ENCODE data around the gene FUT2. TPM values are rescaled to one million over a fixed set of nuclear protein-coding genes. Genes with fewer than 3 reads are reported as not detected.
A peak's percentile ranks its signal among the peaks of the same experiment; 100 is the strongest.

The FUT2 gene
- total RNA-seq, 1 donor from 2014 or later = not detected

DNA sequence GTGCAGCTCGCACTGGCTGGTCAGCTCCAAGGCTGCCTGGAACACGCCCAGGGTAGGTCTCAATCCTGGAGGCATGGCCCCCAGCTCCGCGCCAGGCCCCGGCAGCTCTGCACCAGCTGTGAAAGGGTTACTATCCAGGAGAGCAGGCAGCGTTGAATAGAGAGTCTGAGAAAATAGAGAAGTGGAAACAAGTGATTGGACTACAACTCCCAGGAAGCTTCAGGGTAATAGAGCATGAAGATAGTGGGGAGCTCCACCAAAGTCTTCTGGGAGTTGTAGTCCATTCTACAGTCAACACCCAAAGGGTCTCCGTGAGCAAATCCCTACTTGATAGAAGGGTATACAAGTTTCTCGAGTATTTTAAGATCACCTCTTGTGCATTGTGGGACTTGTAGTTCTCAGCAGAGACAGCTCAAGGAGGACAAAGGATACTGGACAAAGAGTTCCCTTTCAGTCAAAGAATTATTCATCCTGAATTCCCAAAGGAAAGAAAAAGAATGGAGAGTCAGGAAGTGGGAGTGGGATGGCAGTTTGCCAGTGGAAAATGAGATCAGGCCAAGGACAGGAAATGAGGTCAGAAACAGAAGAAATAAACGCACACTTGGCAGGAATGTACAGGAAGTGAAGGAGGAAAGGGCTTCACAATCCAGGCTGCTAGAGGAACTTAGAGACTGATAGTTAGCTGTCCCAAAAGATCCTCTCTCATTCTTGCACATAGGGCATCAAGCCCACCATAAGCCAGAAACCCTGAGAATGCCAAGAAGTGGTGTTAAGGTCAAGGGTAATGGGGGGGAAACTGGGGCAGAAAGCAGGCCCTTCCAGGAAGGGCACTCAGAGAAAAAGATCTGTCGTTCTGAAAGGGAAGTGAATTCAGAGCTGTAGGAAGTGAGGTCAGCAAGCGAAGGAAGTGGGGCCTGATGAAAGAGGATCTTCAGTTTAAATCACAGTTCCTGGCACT is 29.3 kb downstream of the FUT2 start:
- DNase-seq (ENCODE audit: low read depth in 2 of 2) = peak; percentile 74 to 97

DNA sequence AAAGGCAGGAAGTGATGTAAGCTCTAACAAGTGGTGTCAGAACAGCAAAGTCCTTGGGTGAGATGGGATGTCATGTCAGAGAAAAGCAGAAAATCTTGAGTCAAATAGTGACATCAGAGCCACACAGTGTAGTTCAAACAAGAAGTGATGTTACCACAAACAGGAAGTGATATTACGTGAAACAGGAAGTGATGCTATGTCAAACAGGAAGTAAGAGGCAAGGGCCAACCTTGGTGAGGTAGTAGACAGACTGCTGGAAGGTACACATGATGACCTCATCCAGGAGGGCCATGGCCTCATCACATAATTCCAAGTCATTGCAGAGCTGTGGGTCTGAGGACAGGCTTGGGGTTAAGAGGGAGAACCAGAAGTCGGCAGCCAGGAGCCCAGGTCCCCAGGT is 30.8 kb downstream of the FUT2 start:
- DNase-seq (ENCODE audit: low read depth in 2 of 2) = peak; percentile 49 to 56

DNA sequence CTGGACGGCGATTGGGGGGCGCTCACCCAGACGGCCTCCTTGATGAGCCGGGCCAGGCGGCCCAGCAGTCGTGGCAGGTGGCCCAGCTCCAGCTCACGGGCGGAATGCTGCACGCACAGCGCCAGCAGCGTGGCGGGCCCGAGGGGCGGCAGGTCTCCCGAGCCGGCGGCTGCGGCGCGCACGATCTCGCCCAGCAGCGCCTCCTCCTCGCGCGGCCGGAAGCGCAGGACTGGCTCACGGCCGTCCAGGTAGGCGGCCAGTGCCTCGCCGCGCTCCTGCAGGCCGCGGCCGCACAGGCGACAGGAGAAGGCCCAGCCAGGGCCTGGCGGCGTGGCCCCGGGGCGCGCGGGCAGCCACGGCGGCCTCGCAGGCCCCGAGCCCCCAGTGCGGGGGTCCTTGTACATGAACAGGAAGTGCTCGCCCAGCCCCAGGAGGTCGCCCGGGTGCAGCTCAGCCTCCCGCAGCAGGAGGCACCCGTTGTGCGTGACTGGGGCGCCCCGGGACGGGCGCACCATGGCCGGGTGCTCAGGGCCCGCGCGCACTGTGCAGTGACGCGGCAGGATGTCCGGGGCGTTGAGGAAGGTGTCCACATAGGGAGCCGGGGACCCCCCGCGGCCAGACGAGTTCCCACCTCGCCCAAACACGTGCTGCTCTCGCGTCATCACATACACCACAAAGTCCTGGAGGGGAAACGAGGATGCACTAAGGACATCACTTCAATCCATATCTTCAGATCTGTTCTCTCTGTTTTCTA is 33.3 kb downstream of the FUT2 start:
- no peak for DNase-seq (ENCODE audit: low read depth in 2 of 2)

DNA sequence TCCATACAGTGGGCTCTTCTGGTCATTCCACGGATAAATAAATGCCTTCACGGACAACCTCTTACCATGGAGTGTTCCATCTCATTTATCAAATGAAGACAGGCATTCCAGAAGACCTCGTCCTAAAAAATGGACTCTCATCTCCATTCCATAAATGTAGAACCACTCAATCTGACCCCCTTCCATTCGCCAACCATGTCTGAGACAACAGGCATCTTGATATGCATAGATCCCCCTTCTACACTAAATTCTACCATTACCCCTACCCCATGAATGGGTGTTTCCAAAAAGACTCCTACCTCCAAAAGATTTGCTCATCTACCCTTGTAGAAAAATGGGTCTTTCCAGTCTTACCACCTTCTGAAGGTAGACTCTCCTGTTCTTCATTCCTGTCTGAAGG is 35.7 kb downstream of the FUT2 start:
- DNase-seq (ENCODE audit: low read depth in 2 of 2) = no peak

DNA sequence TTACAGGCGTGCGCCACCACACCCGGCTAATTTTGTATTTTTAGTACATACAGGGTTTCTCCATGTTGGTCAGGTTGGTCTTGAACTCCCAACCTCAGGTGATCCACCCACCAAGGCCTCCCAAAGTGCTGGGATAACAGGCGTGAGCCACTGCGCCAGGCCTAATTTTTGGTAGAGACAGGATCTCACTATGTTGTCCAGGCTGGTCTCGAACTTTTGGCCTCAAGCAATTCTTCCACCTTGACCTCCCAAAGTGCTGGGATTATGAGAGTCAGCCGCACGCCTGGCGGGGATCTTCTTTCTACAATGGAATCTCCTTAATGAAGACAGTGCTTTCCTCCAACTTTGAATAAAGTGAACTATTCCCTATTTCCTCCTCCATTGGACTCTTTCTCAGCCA is 38.9 kb downstream of the FUT2 start:
- no peak for DNase-seq (ENCODE audit: low read depth in 2 of 2)

DNA sequence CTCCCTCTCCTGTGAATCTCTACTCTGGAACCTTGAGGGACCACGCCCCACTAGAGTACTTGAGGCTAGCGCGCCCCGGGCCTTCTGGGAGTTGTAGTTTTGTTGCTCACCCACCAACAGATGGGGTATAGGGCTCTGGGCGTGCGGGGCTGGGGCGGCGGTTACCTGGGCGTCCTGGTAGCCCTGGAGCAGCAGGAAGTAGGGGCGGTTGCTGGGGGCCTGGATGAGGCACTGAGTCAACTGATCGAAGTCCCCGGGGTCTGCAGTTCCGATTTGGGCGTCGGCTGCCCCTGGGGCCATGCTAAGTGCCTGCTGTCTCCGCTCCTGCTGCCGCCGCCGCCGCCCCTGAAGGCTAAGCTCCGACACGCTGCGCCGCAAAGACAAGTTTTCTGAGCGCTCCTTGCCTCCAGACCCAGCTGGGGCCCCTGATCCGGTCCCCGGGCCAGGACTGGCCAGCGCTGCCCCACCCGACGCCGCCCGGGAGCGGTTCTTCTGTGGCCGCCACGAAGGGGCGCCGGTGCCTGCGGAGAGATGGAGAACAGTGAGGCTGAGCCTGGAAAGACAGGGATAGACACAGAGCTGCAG is 39.4 kb downstream of the FUT2 start:
- no peak for DNase-seq (ENCODE audit: low read depth in 2 of 2)

DNA sequence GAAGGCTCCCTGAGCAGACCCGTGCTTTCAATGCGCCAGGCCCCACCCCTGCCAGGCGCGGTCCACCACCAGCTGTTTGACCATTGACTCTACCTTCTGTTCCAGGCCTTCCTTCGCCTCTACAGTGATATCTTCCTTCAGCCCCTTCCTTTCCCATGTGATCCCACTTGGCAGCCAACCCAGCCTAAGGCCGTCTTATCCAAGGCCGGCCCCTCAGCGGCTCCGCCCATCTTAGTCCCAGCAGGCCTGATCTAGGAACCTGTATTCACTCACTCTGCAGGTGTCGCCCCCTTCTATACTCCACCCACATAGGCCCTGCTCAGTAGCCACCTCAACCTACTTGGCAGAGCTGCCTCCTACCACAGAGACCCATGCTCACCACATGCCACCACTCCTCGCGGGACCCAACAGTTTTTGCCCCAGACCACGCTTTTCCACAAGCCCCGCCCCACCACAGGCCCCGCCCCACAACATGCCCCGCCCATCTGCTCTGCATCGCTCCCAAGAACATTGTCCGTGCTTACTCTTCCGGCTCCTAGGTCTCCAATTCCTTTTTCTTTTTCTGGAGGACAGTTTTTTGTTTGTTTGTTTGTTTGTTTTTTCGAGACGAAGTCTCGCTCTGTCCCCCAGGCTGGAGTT is 41.7 kb downstream of the FUT2 start:
- peak in 1 of 2 donors; percentile 23 for DNase-seq (ENCODE audit: low read depth in 2 of 2)

DNA sequence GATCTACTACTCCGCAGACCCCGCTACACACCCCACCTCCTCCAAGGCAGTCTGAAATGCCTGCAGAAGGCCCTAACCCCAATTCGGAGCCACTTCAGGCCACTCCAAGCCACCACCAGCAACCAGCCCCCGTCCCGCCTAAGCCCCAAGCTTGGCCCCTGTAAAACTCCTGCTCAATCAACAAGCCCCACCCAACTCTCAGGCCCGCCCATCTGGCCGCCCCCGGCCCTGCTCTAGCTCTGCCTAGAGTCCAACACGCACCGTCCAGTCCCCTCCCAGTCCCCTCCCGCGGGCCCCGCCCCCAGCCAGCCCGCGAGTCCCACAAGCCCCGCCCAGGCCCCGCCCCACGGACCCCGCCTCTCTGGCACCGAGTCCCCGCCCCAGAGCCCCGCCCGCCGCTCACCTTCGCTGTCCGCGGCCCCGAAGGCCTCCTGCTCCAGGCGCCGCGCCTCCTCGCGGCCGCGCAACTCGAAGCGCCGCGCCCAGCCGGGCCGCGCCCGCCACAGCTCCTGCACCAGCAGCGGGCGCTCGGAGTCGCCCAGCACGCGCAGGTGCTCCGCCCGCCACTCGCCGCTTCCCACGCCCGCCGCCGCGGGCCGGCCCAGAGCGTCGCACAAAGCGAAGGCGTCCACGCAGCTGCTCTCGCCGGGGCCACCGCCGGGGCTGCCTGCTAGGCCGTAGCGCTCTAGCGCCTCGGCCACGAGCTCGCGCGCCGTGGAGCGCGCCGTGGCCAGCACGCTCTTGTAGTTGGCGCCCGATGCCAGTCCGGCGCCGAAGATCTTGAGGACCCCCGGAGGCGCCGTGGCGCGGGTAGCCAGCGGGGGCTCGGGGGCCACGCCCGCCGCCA is 43.0 kb downstream of the FUT2 start:
- peak; percentile 81 to 96 for DNase-seq (ENCODE audit: low read depth in 2 of 2)

DNA sequence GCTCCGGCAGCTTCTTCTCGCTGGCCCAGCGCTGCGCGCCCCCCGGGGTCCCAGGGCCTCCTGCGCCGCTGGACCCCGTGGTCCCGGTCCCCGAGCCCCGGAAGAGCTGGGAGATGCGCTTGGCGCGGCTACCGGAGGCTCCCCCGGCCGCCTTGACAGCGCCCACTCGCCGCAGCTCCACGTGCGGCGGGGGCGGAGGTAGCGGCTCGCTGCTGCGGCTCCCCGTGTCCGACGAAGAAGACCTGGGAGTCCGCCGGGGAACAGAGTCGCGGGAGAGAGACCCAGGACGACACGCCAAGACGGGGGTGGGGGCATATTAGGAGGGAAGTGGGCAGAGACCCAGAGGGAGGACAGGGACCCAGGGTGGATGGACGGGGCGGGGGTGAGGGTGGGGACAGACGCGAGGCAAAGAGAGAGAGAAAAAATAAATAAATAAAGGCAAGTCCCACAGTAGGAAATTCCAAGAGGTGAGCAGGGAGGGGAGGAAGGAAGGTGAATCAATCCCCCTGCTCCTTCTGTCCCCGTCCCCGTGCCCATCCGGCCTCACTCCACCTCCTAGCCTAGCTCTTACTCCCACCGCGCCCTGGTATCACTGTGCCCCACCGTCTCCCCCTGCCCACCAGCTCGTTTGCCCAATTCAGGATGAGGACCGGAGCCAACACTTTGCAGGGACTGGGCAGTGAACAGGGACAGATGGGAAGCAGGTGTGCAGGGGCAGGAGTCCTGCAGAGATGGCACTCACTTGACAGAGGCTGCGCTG is 43.8 kb downstream of the FUT2 start:
- peak in 1 of 2 donors; percentile 25 for DNase-seq (ENCODE audit: low read depth in 2 of 2)

DNA sequence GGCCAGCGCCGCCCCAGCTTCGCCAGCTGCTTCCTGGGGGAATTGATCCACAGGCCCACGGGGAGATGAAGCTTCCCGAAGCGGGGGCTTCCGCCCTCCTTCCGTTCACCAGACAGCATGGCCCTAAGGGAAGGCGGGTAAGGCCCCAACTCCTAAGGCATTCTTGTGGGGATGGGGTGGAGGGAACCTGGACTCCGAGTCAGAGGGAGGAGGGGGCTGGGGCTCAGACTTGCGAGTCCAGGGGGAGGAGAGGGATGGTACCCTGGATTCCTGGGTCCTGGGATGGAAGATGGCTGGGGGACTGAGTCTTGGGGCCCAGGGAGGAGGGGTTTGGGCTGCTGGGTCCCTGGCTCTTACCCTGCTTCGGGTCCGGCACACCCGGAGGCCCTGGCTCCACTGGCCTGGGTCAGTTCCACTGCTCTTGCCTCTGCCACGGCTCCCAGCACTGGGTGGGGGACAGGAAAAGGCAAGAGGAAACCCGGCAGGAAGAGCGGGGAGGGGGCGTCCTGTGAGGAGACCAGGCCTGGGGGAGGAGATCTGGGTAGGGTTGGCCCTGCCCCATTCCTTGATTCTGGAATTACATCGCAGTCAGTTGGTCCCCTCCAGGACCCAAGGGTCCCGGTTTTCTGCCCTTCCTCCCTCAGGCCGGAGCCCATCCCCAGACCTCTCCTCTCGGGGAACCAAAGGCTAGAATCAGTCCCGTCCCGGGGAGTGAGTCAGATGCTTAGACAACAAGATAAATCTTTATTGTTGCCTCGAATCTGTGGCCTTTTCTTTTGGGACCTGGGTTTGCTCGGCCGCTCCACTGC is 44.6 kb downstream of the FUT2 start, which contains the start of gene RASIP1:
Gene RASIP1 (minus strand): TSS at position 447 of the 809 bp plus-strand sequence. CDS start 328 bp downstream, at position 119.
- peak; percentile 47 to 63 for DNase-seq (ENCODE audit: low read depth in 2 of 2)

DNA sequence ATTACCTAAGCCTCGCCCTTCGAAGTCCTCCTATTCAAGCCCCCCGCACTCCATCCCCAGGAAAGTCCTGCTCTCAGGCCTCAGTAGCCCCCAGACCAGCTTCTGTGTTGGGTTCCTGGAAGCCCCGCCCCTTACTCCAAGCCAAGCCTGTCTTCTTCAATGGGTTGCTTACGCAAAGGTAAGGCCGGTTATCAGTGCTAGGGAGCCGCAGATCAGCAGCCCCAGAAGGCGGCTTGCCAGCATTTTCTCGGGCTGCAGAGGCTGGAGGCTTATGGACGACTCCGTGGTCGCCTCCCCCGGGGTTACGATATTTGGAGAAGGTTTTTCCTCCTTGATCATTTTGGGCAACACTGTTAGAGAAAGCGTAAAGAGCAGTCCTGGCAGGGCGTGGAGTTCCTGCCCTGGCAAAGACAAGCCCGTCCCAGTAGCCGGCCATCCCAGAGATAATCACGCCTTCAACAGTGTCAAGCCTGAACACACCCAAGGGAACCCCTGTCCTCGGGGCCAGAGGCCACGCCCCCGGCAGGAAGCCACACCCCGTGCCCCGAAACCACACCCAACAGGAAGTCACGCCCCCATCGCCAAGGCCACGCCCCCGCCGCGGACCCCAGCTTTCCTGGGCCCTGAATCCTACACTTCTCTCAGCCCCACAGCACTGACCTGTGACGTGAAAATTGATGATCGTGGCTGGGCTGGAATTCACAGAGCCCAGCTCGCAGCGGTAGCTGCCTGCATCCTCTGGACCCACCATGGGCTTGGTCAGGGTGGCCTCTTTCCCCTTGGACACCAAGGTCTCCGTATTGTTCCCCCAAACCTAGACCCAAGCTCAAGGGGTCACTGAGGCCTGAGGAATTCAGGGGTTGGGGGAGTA is 45.6 kb downstream of the FUT2 start:
- peak in 1 of 2 donors; percentile 46 for DNase-seq (ENCODE audit: low read depth in 2 of 2)

DNA sequence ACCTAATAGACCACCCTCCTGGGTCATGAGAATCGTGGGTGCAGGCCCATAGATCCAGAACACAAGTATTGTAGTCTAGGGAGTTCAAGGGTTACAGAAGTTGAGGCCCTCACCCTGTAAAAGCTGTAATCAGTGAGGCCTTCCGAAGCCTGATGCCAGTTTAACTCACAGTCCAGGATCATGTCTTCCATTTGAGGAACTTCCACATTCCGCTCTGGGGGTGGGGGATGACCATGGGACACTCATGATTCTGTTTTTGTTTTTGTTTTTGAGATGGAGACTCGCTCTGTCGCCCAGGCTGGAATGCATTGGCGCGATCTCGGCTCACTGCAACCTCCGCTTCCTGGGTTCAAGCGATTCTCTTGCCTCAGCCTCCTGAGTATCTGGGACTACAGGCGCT is 46.3 kb downstream of the FUT2 start:
- no peak for DNase-seq (ENCODE audit: low read depth in 2 of 2)

DNA sequence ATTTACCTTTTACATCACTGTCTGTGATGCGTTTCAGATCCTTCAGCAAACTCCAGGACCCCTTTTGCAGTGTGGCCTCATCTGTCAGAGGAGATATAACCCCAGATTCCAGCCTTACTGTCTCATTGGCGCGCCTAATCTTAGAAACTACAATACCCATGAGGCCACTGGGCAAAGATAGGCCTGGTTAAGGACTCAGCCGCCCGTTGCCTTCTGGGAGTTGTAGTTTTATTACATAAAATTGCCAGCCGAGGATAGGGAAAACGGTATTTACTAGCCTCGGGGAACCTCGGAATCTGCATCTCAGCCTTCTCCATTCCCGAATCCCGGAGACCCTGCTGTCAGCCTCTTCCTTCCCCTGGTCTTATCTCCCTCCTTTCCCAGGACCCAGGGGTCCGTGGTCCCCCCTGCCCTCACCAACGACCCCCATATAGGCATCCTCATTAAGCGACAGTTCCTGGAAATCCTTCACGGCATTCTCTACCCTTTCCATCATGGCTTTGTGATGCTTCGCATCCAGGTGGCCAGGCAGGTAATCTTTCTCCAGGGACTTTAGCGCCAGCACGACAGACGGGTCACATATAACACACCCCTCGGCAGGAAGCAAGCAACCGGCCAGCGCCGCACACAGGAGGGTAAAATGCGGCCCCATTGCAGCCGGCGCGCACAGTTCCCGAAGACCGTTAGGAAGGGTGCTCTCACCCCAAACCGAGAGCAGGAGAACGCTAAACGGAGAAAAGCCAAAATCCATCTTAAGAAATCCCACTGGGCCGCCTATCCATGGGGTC is 49.6 kb downstream of the FUT2 start:
- peak in 1 of 2 donors; percentile 75 for DNase-seq (ENCODE audit: low read depth in 2 of 2)

DNA sequence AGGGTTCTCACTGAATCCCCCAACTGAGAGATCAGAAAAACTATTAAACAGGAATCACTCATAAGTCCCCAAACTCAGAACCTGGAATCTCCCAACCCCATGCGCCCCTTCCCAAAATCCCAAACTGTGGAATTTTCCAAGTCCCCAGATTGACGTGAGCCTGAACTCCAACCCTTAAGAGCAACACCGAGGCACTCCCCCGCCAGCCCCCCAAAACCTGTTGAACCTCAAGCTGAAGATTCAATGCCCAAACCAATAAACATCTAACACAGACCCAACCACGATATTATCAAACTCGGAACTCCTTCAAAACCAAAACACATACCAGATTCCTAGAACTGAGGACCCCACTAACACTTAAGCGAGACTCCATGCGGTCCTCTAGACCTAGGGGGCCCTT is 50.3 kb downstream of the FUT2 start:
- DNase-seq (ENCODE audit: low read depth in 2 of 2) = no peak

DNA sequence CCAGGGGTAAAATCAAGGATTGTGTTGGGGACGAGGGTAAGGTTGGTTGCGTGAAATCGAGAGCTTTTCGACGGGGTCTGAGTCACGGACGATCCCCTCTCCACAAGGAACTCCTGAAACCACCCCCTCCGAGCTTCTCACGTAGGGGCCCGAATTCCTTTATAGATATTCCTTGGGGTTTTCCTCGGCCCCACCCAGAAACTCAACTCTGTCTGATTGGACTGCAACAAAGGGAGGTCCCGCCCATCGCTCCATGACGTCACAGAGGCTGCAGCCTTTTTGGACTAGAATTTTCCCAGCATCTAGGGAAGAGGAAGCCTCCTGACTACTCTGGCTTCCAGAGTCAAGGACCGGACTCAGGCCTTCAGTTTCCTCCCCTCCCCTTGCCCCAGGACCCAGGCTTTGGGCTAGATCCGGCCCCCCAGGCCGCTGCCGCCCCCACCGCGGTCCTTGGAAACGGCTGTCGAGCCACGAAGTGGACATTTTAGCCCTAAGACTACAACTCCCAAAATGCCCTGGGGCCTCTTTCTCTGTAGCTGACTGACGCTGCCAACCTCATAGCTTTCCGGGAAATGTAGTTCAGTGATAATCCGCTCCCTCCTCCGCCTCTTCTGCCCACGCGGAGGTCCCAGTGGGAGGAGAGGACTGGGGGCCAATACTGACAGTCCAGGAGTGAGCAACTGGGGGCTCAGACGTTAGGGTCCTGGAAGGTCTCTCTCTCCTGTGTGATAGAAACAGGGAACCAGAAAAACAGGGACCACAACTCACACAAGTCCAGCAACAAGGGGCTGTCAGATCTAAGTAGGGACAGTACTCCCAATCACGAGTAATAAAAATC is 51.2 kb downstream of the FUT2 start, which contains the start of gene IZUMO1:
Gene IZUMO1 (minus strand): TSS at position 172 of the 838 bp plus-strand sequence. CDS start 1,050 bp downstream, outside the sequence.
- DNase-seq (ENCODE audit: low read depth in 2 of 2) = peak; percentile 84 to 93

DNA sequence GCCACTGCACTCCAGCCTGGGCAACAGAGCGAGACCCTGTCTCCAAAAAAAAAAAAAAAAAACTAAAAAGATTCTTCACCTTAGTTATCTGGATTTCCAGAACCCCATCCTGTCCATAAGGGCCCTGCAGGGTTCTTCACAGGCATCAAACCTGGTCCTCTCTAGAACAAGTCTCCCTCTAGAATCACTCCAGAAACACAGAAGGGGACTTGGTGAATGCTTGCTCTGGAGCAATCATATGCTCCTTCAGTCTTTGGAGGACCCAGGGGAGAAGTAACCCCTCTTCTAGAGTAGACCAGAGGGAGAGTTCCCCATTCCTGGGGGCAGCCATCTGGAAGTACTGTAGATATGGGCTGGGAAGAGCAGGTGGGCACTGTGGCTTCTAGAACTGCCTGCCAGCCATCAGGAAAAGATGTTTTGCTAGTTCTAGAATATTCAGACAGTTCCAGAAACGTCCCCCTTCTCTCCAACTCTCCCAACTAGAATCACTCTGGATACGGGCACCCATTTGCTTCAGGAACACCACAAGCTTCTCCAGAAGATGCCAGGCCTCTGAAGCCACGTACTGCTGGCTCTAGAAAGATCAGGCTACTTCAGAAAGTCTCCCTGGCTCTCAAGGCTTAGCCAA is 53.9 kb downstream of the FUT2 start:
- no peak for DNase-seq (ENCODE audit: low read depth in 2 of 2)
